WTC11 (cell line): ENCODE measurements around the gene RBPMS2. TPM values are rescaled to one million over a fixed set of nuclear protein-coding genes. Genes with fewer than 3 reads are reported as not detected.

Experiments used
- ATAC-seq: fragments of 200-7000 bp; cut with Tn5 transposase; 2 replicates; pipeline ENCODE4 v1.10.0; 2021; ENCODE audit warnings: mild to moderate bottlenecking, moderate library complexity
- CTCF ChIA-PET: fragments of 300-600 bp; sonication (Branson Sonifier 250); formaldehyde crosslinking; loops from one replicate; lab custom pipeline; 2021; ENCODE audit warnings: antibody characterized with exemption; lab: Charles Lee
- POLR2A ChIA-PET: fragments of 350-600 bp; sonication (Branson Sonifier 250); formaldehyde crosslinking; loops from one replicate; lab custom pipeline; 2021; ENCODE audit warnings: antibody characterized with exemption; lab: Charles Lee
- DNase-seq: peaks from one replicate; pipeline ENCODE4 v3.0.0; 2021; ENCODE audit warnings: low spot score
- H3K27ac Mint-ChIP-seq: 2 replicates; pipeline ENCODE4 v1.8.0; 2021; ENCODE audit warnings: mixed read lengths
- H3K27me3 Mint-ChIP-seq: 2 replicates; pipeline ENCODE4 v1.8.0; 2021; ENCODE audit warnings: low read depth, mild to moderate bottlenecking, moderate library complexity, mixed read lengths
- H3K36me3 Mint-ChIP-seq: 2 replicates; pipeline ENCODE4 v1.8.0; 2021; ENCODE audit warnings: mixed read lengths
- H3K4me1 Mint-ChIP-seq: 2 replicates; pipeline ENCODE4 v1.8.0; 2022; ENCODE audit warnings: mixed read lengths
- H3K4me3 Mint-ChIP-seq: 2 replicates; pipeline ENCODE4 v1.8.0; 2021; ENCODE audit warnings: mild to moderate bottlenecking, moderate library complexity, mixed read lengths
- H3K9me3 Mint-ChIP-seq: 2 replicates; pipeline ENCODE4 v1.8.0; 2021; ENCODE audit warnings: mixed read lengths
- CREM ChIP-seq: sonication (generic); formaldehyde crosslinking; IDR thresholded peaks from 2 replicates; pipeline ENCODE4 v1.8.1; 2022; ENCODE audit warnings: mild to moderate bottlenecking, missing genetic modification reagents, moderate library complexity
- ELF4 ChIP-seq: sonication (generic); formaldehyde crosslinking; IDR thresholded peaks from 2 replicates; pipeline ENCODE4 v1.8.1; 2022; ENCODE audit warnings: low read depth, mild to moderate bottlenecking, moderate library complexity, missing genetic modification reagents
- ETV6 ChIP-seq: sonication (generic); formaldehyde crosslinking; IDR thresholded peaks from 2 replicates; pipeline ENCODE4 v1.8.1; 2022; ENCODE audit warnings: mild to moderate bottlenecking, missing genetic modification reagents
- FOXJ3 ChIP-seq: sonication (generic); formaldehyde crosslinking; IDR thresholded peaks from 2 replicates; pipeline ENCODE4 v1.9.0; 2021; ENCODE audit warnings: missing genetic modification reagents, mild to moderate bottlenecking, borderline replicate concordance
- KAT7 ChIP-seq: sonication (generic); formaldehyde crosslinking; IDR thresholded peaks from 2 replicates; pipeline ENCODE4 v1.8.1; 2023; ENCODE audit warnings: missing genetic modification reagents, mild to moderate bottlenecking, borderline replicate concordance
- NR2C2 ChIP-seq: sonication (generic); formaldehyde crosslinking; IDR thresholded peaks from 2 replicates; pipeline ENCODE4 v1.8.0; 2022; ENCODE audit warnings: mild to moderate bottlenecking, missing genetic modification reagents
- PRRX2 ChIP-seq: fragments of 250-450 bp; sonication (Bioruptor Pico); IDR thresholded peaks from 2 replicates; pipeline ENCODE4 v1.8.0; 2021; ENCODE audit warnings: mild to moderate bottlenecking
- ZNF396 ChIP-seq: fragments of 250-450 bp; sonication (Bioruptor Pico); IDR thresholded peaks from 2 replicates; pipeline ENCODE4 v1.8.0; 2021; ENCODE audit warnings: mild to moderate bottlenecking, moderate library complexity, borderline replicate concordance
- ZNF416 ChIP-seq: fragments of 250-450 bp; sonication (Bioruptor Pico); IDR thresholded peaks from 2 replicates; pipeline ENCODE4 v1.9.0; 2021; ENCODE audit warnings: mild to moderate bottlenecking, inconsistent platforms
- ZNF671 ChIP-seq: fragments of 250-450 bp; sonication (Bioruptor Pico); IDR thresholded peaks from 2 replicates; pipeline ENCODE4 v1.8.0; 2021; ENCODE audit warnings: mild to moderate bottlenecking
- total RNA-seq: library from RNA; stranded (reverse); gene quantifications from 3 replicates; pipeline ENCODE4 v1.2.3, GENCODE V29; 2021
- TF ChIP-seq, protein P1 (sequence below): sonication (generic); formaldehyde crosslinking; IDR thresholded peaks from 2 replicates; pipeline ENCODE4 v1.8.1; 2022; ENCODE audit warnings: low read depth, mild to moderate bottlenecking, moderate library complexity, missing genetic modification reagents, borderline replicate concordance
- TF ChIP-seq, protein P2 (sequence below): fragments of 250-450 bp; sonication (Bioruptor Pico); conservative IDR thresholded peaks from 2 replicates; pipeline ENCODE4 v1.9.0; 2021; ENCODE audit warnings: mild to moderate bottlenecking
- TF ChIP-seq, protein P3 (sequence below): sonication (generic); formaldehyde crosslinking; IDR thresholded peaks from 2 replicates; pipeline ENCODE4 v1.8.1; 2022; ENCODE audit warnings: mild to moderate bottlenecking, missing genetic modification reagents, moderate library complexity, borderline replicate concordance
- TF ChIP-seq, protein P4 (sequence below): sonication (generic); formaldehyde crosslinking; IDR thresholded peaks from 2 replicates; pipeline ENCODE4 v1.8.0; 2023; ENCODE audit warnings: missing genetic modification reagents, mild to moderate bottlenecking, borderline replicate concordance
- TF ChIP-seq, protein P5 (sequence below): sonication (generic); formaldehyde crosslinking; IDR thresholded peaks from 2 replicates; pipeline ENCODE4 v1.8.0; 2022; ENCODE audit warnings: mild to moderate bottlenecking, missing genetic modification reagents
- TF ChIP-seq, protein P6 (sequence below): fragments of 200-600 bp; IDR thresholded peaks from 2 replicates; pipeline ENCODE4 v1.8.0; 2022; ENCODE audit warnings: antibody characterized with exemption
- TF ChIP-seq, protein P7 (sequence below): sonication (generic); formaldehyde crosslinking; IDR thresholded peaks from 2 replicates; pipeline ENCODE4 v1.8.0; 2023; ENCODE audit warnings: missing genetic modification reagents
- TF ChIP-seq, protein P8 (sequence below): sonication (generic); formaldehyde crosslinking; IDR thresholded peaks from 2 replicates; pipeline ENCODE4 v1.8.1; 2023; ENCODE audit warnings: mild to moderate bottlenecking, missing genetic modification reagents, moderate library complexity
- TF ChIP-seq, protein P9 (sequence below): sonication (generic); formaldehyde crosslinking; IDR thresholded peaks from 2 replicates; pipeline ENCODE4 v1.8.1; 2022; ENCODE audit warnings: mild to moderate bottlenecking, moderate library complexity, missing genetic modification reagents

Gene RBPMS2
- total RNA-seq, 1 experiment from 2014 or later, result 195 TPM

DNA sequence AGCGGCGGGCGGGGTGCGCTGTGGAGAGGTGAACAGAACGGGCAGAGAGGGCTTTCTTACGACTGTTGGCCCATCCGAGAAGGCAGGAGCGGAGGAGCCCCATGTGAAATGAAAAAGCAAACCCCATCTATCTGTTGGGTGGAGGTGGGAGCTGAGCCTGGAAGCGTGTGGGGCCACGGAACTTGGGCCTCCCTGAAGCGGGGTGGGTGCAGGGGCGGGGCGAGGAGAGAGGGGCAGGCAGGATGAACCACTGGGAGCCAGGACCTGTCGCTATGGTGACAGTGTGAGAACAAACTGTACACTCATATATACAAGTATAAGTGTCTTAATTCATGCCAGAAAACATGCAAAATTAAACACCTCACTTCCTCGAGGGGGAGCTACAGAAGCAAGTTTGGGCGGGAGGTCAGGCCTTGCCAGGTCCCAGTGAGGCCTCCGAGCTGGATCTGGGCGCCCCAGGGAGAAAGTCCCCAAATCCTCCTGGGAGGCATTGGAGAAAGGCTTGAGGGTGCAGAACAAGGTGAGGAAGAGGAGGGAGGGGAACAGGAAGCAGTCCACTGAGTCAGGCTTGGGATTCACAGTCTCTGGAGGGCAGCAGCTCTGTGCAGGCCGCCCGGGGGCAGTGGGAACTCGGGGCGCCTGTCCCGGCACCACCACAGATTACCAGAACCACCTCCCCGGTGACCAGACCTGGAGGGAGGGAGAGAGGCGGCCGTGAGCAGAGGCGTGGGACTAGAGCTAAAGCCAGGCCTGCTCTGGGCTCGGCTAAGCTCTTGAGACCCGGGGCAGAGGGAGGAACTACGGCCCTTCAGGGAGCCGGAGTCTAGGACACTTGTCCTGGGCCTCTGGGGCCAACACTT lies 34.8 kb downstream of the RBPMS2 start (continued):
- TF ChIP-seq, protein P1, sequence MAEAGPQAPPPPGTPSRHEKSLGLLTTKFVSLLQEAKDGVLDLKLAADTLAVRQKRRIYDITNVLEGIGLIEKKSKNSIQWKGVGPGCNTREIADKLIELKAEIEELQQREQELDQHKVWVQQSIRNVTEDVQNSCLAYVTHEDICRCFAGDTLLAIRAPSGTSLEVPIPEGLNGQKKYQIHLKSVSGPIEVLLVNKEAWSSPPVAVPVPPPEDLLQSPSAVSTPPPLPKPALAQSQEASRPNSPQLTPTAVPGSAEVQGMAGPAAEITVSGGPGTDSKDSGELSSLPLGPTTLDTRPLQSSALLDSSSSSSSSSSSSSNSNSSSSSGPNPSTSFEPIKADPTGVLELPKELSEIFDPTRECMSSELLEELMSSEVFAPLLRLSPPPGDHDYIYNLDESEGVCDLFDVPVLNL (CRISPR knock-in tag), result no peak
- TF ChIP-seq ZNF396 (CRISPR knock-in tag), result no peak
- TF ChIP-seq, protein P2, sequence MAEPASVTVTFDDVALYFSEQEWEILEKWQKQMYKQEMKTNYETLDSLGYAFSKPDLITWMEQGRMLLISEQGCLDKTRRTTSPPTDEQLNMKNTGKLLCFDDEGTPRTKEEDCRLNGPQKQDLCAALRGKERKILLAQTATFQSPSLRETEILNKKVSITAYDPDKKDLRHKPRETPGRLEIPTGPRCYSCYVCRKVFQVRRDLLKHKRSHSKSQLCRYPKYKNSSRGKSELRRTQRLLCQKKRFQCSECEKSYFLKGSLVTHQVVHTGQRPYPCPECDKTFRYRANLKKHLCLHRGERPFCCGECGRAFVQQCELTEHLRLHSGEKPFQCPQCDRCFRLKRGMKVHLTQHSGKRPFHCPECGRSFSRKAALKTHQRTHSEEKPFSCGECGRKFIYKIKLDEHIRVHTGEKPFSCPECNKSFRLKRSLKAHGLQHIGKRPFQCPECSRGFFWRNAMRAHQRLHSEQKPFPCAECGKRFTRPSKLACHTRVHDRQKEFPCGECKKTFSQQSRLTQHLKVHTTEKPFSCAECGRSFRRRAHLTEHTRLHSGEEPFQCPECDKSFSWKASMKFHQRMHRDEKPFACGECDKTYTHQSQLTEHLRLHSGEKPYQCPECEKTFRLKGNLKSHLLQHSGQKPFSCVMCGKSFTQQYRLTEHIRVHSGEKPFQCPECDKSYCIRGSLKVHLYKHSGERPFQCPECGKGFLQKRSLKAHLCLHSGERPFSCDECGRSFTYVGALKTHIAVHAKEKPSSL, result no peak
- TF ChIP-seq FOXJ3 (CRISPR knock-in tag), result no peak
- TF ChIP-seq, protein P3, sequence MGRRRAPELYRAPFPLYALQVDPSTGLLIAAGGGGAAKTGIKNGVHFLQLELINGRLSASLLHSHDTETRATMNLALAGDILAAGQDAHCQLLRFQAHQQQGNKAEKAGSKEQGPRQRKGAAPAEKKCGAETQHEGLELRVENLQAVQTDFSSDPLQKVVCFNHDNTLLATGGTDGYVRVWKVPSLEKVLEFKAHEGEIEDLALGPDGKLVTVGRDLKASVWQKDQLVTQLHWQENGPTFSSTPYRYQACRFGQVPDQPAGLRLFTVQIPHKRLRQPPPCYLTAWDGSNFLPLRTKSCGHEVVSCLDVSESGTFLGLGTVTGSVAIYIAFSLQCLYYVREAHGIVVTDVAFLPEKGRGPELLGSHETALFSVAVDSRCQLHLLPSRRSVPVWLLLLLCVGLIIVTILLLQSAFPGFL (CRISPR knock-in tag), result no peak
- TF ChIP-seq, protein P4, sequence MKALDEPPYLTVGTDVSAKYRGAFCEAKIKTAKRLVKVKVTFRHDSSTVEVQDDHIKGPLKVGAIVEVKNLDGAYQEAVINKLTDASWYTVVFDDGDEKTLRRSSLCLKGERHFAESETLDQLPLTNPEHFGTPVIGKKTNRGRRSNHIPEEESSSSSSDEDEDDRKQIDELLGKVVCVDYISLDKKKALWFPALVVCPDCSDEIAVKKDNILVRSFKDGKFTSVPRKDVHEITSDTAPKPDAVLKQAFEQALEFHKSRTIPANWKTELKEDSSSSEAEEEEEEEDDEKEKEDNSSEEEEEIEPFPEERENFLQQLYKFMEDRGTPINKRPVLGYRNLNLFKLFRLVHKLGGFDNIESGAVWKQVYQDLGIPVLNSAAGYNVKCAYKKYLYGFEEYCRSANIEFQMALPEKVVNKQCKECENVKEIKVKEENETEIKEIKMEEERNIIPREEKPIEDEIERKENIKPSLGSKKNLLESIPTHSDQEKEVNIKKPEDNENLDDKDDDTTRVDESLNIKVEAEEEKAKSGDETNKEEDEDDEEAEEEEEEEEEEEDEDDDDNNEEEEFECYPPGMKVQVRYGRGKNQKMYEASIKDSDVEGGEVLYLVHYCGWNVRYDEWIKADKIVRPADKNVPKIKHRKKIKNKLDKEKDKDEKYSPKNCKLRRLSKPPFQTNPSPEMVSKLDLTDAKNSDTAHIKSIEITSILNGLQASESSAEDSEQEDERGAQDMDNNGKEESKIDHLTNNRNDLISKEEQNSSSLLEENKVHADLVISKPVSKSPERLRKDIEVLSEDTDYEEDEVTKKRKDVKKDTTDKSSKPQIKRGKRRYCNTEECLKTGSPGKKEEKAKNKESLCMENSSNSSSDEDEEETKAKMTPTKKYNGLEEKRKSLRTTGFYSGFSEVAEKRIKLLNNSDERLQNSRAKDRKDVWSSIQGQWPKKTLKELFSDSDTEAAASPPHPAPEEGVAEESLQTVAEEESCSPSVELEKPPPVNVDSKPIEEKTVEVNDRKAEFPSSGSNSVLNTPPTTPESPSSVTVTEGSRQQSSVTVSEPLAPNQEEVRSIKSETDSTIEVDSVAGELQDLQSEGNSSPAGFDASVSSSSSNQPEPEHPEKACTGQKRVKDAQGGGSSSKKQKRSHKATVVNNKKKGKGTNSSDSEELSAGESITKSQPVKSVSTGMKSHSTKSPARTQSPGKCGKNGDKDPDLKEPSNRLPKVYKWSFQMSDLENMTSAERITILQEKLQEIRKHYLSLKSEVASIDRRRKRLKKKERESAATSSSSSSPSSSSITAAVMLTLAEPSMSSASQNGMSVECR, result no peak
- no peak for TF ChIP-seq CREM (CRISPR knock-in tag)
- TF ChIP-seq, protein P5, sequence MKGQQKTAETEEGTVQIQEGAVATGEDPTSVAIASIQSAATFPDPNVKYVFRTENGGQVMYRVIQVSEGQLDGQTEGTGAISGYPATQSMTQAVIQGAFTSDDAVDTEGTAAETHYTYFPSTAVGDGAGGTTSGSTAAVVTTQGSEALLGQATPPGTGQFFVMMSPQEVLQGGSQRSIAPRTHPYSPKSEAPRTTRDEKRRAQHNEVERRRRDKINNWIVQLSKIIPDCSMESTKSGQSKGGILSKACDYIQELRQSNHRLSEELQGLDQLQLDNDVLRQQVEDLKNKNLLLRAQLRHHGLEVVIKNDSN (CRISPR knock-in tag), result no peak

DNA sequence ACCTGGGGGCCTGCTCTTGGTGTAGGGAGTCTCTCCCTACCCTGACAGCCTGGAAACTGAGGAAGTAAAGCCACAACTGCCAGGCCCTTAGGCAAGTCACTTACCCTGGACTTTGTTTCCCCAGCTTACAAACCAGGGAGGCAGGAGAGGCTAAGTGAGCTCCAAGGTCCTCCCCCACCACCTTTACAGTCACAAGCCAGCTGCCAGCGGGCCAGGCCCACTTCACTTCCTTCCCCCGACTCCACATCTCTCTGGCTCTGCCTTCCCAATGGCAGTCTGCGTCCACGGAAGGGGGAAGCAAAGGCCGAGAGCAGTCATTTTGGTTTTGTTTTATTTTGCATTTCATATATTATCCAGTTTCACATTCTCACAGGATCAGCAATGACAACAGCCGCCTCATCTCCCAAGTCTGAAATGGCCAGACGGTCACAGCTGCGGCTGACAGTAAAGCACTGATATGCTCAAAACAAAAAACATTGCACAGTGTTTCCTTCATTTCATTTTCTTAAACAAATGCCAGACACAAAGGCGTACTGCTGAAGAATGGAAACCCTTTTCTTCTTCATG lies 35.7 kb downstream of the RBPMS2 start:
- no peak for DNase-seq
- H3K27me3 Mint-ChIP-seq, result no peaks in the 10 kb centered on the region
- H3K4me3 Mint-ChIP-seq, result no peak overlapping the region
- H3K4me1 Mint-ChIP-seq, result peaks cover 19% of the 10 kb centered on the region
- ChIA-PET POLR2A (interaction anchor here (0.8 to 1.3 kb wide), 3 partner anchors 10 to 71 kb away, joined by 3 read pairs; no protein-coding TSS in a partner anchor), CTCF (interaction anchor here (0.8 to 1.6 kb wide), 2 partner anchors 12 to 71 kb away, joined by 3 to 20 read pairs; no protein-coding TSS in a partner anchor)
- H3K27ac Mint-ChIP-seq, result peak overlapping the region; percentile 73
- no peaks in the 10 kb centered on the region for H3K9me3 Mint-ChIP-seq
- no peak for ATAC-seq
- peaks cover 50% of the 10 kb centered on the region for H3K36me3 Mint-ChIP-seq
- TF ChIP-seq PRRX2 (CRISPR knock-in tag) (no peak), ZNF416 (CRISPR knock-in tag) (no peak), CREM (CRISPR knock-in tag) (no peak), ZNF671 (no peak), ETV6 (no peak), ELF4 (CRISPR knock-in tag) (no peak), KAT7 (CRISPR knock-in tag) (no peak), NR2C2 (CRISPR knock-in tag) (no peak)
- TF ChIP-seq, protein P6, sequence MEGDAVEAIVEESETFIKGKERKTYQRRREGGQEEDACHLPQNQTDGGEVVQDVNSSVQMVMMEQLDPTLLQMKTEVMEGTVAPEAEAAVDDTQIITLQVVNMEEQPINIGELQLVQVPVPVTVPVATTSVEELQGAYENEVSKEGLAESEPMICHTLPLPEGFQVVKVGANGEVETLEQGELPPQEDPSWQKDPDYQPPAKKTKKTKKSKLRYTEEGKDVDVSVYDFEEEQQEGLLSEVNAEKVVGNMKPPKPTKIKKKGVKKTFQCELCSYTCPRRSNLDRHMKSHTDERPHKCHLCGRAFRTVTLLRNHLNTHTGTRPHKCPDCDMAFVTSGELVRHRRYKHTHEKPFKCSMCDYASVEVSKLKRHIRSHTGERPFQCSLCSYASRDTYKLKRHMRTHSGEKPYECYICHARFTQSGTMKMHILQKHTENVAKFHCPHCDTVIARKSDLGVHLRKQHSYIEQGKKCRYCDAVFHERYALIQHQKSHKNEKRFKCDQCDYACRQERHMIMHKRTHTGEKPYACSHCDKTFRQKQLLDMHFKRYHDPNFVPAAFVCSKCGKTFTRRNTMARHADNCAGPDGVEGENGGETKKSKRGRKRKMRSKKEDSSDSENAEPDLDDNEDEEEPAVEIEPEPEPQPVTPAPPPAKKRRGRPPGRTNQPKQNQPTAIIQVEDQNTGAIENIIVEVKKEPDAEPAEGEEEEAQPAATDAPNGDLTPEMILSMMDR, result no peak
- TF ChIP-seq, protein P7, sequence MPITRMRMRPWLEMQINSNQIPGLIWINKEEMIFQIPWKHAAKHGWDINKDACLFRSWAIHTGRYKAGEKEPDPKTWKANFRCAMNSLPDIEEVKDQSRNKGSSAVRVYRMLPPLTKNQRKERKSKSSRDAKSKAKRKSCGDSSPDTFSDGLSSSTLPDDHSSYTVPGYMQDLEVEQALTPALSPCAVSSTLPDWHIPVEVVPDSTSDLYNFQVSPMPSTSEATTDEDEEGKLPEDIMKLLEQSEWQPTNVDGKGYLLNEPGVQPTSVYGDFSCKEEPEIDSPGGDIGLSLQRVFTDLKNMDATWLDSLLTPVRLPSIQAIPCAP, result no peak
- TF ChIP-seq, protein P8, sequence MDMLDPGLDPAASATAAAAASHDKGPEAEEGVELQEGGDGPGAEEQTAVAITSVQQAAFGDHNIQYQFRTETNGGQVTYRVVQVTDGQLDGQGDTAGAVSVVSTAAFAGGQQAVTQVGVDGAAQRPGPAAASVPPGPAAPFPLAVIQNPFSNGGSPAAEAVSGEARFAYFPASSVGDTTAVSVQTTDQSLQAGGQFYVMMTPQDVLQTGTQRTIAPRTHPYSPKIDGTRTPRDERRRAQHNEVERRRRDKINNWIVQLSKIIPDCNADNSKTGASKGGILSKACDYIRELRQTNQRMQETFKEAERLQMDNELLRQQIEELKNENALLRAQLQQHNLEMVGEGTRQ (CRISPR knock-in tag), result no peak
- TF ChIP-seq, protein P9, sequence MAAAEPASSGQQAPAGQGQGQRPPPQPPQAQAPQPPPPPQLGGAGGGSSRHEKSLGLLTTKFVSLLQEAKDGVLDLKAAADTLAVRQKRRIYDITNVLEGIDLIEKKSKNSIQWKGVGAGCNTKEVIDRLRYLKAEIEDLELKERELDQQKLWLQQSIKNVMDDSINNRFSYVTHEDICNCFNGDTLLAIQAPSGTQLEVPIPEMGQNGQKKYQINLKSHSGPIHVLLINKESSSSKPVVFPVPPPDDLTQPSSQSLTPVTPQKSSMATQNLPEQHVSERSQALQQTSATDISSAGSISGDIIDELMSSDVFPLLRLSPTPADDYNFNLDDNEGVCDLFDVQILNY (CRISPR knock-in tag), result no peak
